Left ventricle myocardium superior (tissue), 1 donor: ENCODE measurements around the gene TMEM130. TPM values are rescaled to one million over a fixed set of nuclear protein-coding genes. Genes with fewer than 3 reads are reported as not detected.

ENCODE experiments used
- ATAC-seq: fragments of 200-7000 bp; cut with Tn5 transposase; one replicate; pipeline ENCODE4 v1.9.1; 2020; ENCODE audit warnings: mild to moderate bottlenecking, moderate library complexity
- DNase-seq: peaks from one replicate; pipeline ENCODE4 v3.0.0-alpha.2; 2020
- intact Hi-C: fragments of 100-400 bp; cut with micrococcal nuclease; formaldehyde crosslinking; loops from one replicate; pipeline ENCODE4 v1.11.0; 2022
- microRNA-seq: library from miRNA; unstranded; fragments of <30 nt; microRNA quantifications from one replicate; pipeline ENCODE4 v1.2.0, GENCODE V29; 2020; ENCODE audit warnings: borderline number of aligned reads
- total RNA-seq: library from RNA; stranded (reverse); fragmentation: NEBNext Ultra II Directional; extraction: Animal tissue kit (Norgen Biotek cat#: 25700); gene quantifications from one replicate; pipeline ENCODE4 v1.2.1, GENCODE V29; 2021
- donor health status: DM: no; HTN: yes; CAD: no; lungs with severe emphysema.

Gene TMEM130
- total RNA-seq, 1 donor from 2014 or later, result not detected

GRCh38 chr7:98821348-98821747 lies 48.5 kb downstream of the TMEM130 start:
- no peak for ATAC-seq
- DNase-seq, result no peak
- intact Hi-C loops, result no loop called here

DNA sequence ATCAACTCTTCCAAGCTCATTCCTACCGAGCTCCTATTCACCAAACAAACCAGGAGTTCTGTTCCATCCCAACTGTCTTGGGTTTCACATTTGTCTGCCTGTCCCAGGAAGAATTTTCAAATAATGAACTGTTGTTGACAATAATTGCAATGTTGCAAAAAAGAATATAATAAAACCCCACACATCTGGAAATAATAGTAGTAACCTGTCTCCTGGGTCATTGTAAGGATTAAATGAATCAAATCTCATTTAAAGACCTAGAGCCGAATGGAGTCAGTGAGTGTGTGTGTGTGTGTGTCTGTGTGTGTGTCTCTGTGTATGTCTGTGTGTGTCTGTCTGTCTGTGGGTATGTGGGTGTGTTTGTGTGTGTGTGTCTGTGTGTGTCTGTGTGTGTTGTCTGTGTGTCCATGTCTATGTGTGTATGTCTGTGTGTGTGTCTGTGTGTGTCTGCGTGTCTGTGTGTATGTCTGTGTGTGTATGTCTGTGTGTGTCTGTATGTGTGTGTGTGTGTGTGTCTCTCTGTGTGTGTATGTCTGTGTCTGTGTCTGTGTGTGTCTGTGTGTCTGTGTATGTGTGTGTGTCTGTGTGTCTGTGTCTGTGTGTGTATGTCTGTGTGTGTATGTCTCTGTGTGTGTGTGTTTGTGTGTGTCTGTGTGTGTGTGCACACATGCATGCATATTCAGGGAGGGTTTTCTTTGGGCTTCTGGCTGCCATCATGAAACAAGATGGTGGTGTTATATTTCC lies 52.7 kb downstream of the TMEM130 start:
- no peak for DNase-seq
- ATAC-seq, result no peak
- intact Hi-C loops, result no loop called here

DNA sequence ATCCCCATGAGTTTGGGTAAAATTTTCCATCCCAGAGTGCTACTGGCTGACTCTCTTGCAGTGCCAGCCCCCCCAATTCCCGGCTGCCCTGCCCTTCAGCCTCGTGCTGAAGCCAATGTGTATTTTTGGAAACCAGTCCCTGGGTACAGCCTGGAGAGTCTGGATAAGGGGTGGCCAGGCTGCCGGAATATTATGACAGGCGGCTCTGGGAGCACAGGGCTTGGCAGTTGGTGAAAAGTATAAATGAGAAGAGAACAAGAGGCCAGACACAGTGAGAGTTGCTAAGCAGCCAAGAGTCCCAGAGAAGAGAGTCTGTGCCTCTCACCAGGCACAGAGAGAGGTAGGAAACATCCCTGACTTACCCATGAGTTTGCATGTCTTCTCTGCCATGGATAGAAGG lies 53.6 kb downstream of the TMEM130 start:
- peak; percentile 98 for ATAC-seq
- intact Hi-C loops, result no loop called here
- DNase-seq, result peak; percentile 75

- no peak for DNase-seq
- ATAC-seq, result no peak
- intact Hi-C loops, result no loop called here
These were observed 54.5 kb downstream of the TMEM130 start for GRCh38 chr7:98815313-98815712.

DNA sequence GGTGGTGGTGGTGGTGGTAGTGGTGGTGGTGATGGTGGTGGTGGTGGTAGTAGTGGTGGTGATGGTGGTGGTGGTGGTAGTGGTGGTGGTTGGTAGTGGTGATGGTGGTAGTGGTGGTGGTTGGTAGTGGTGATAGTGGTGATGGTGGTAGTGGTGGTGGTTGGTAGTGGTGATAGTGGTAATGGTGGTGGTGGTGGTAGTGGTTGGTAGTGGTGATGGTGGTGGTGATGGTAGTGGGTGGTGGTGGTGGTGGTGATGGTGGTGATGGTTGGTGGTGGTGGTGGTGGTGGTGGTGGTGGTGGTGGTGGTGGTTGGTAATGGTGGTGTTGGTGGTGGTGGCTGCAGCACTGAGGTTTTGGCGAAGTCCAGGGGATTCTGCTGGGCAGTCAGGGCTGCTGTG lies 58.5 kb downstream of the TMEM130 start:
- no peak for ATAC-seq
- DNase-seq, result no peak
- intact Hi-C loops, result no loop called here

- DNase-seq (no peak), ATAC-seq (no peak)
- intact Hi-C loops, result no loop called here
These were observed 59.5 kb downstream of the TMEM130 start for GRCh38 chr7:98810153-98810802.

- intact Hi-C loops, result no loop called here
- ATAC-seq (no peak), DNase-seq (no peak)
These were observed 60.9 kb downstream of the TMEM130 start for GRCh38 chr7:98808751-98809460.

DNA sequence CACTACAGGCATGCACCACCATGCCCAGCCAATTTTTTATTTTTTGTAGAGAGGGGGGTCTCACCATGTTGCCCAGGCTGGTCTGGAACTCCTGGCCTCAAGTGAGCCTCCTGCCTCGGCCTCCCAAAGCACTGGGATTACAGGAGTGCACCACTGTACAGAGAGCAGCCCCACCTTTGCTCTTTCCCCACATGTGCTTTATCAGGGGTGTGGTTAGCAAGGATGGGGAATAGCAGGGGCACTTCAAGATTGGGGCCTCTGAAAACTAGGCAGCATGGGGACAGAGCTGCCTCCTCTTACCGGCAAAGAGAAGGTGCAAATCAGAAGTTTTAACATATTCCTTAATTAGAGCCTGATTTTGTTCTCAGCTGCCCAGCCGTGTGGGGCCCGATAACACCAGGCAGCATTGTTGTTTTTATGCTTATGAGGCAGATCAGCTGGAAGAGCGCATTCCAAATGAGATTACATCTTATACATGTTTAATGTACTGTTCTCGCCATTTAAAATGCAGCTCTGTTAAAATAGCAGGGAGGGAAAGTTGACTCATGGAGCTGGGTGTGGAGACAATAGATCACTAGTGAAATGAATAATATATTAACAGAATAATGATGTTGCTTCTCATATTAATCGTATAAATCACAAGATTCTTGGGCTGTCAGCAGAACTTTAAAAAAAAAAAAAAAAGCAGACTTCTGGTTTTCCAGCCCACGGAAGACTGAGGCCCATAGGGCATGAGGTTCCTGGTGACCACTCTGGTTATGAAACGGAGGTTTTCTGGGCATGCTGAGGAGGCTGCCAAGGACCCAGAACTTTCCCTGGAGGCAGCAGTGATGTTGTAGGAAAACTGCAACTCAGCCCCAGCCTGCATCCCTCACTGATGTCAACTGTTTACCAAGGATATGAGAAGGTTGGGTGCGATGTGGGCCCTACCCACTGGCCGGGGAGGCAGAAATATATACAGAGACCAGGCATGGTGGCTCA lies 62.5 kb downstream of the TMEM130 start:
- intact Hi-C loops, result no loop called here
- ATAC-seq (no peak), DNase-seq (no peak)

DNA sequence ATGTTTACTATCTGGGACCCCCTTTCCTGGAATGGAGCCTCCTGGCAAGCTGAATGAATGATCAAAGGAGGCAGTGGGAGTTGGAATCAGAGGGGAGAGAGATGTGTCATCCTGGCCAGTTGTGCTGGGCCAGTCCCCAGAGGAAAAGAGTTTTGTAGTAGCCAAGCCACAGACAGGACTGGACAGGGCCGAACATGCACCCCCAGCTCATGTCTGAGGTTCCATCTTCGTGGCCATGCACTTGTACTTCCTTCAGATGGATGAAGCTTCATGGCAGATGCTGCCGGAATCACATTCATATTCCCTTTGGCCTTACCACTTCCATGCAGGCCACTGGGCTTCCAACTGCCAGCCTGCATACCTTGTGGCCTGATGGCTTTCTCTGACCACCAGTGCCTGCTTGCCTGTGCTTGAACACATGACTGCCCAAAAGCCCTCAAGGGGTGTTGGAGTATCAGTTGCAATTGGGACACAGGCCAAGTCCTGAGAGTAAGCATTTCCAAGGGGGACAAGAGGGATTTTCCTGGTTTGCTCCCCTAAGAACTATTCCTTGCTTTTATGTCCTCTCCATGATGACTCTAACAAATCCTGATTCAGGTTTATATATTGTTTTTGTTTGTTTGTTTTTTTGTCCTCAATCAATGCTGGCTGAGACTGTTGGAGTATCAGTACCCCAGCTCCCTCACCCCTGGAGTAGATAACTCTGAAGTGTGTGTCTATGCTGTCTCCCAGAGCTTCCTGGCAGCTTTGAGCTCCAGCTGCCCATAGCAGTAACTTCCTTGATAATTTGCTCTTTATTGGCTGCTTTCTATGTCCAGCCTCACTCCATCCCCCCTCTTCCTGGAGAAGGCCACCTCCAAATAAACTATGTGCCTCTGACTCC lies 63.6 kb downstream of the TMEM130 start:
- ATAC-seq (no peak), DNase-seq (no peak)
- intact Hi-C loops, result no loop called here

GRCh38 chr7:98802781-98803110 lies 67.1 kb downstream of the TMEM130 start:
- intact Hi-C loops, result no loop called here
- ATAC-seq, result no peak
- no peak for DNase-seq

- DNase-seq (no peak), ATAC-seq (peak; percentile 89)
- intact Hi-C loops, result no loop called here
These were observed 67.6 kb downstream of the TMEM130 start for GRCh38 chr7:98802088-98802780.

DNA sequence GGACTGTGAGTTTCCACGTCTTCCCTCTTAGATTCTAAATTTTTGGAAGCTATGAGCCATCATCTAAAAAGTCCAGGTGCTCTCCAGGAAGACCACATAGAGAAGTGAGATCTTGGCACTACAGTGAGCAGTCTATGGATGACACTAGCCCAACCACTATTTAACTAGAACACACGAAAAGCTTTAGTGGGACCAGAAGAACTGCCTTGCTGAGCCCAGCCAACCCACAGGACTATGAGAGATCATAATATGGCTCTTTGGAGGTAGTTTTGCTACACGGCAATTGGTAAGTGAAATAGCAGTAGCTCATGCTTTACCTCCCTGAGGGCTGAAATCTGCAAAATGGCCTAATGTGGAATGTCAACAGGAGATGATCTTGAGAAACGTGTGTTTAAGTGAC lies 68.8 kb downstream of the TMEM130 start:
- DNase-seq (no peak), ATAC-seq (no peak)
- intact Hi-C loops, result no loop called here

DNA sequence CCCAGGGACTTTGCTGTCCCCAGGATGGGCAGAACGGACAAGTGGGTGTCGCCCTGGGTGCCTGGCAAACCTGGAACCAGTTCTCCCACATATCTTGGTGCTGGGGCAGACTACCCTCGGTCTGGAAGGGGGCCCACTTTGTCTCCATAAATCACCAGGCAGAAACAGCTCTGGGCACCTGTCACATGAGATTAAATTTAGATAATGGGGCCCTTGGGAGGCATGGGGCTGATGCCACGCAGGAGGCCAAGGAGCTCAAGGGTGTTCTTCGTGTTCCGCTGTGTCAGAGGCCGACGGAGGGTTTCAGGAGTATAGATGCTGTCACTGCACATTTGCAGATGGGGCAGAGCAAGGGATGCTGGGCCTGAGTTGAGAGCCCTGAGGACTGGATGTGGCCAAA lies 72.7 kb downstream of the TMEM130 start:
- intact Hi-C loops, result no loop called here
- DNase-seq, result no peak
- ATAC-seq, result no peak

Small RNA genes lying within 50 kb of the gene (microRNA-seq; reads per million reads assigned to microRNA genes)
- gene MIR3609, result not detected

Other genes starting within 250 kb of the TMEM130 start
- 15.5 TPM for gene TRRAP, start 8.5 kb upstream of the TMEM130 start, total RNA-seq